ENCODE measurements around the gene SRGAP3. TPM values are rescaled to one million over a fixed set of nuclear protein-coding genes. Genes with fewer than 3 reads are reported as not detected.

SRGAP3 gene
- total and polyA plus RNA-seq, 2 experiments from 2014 or later: 7.4 to 8.3 TPM

GRCh38 chr3:9056581-9056980 lies 192.9 kb downstream of the SRGAP3 start:
- H3K9me2 ChIP-seq (replicated peaks; ENCODE audit: insufficient read depth): no peaks in the 10 kb centered on the region

GRCh38 chr3:9047452-9048346 lies 201.7 kb downstream of the SRGAP3 start:
- H3K4me2 ChIP-seq: no peak overlapping the region
- H3K4me3 ChIP-seq: no peak overlapping the region
- no peaks in the 10 kb centered on the region for H3K9me2 ChIP-seq (replicated peaks; ENCODE audit: insufficient read depth)
- no peaks in the 10 kb centered on the region for H3K79me2 ChIP-seq
- H3K36me3 ChIP-seq (replicated peaks; ENCODE audit: insufficient read depth, low read depth): no peaks in the 10 kb centered on the region
- H3K9me3 ChIP-seq (ENCODE audit: low read depth): no peaks in the 10 kb centered on the region
- no peak overlapping the region for H2AFZ ChIP-seq
- H3K27me3 ChIP-seq: no peaks in the 10 kb centered on the region
- no peaks in the 10 kb centered on the region for H3K4me1 ChIP-seq (ENCODE audit: insufficient read depth)
- no peak for TF ChIP-seq EZH2 (IDR thresholded peaks at IDR 0.05; ENCODE audit: borderline replicate concordance)
- TF ChIP-seq CTCF (IDR thresholded peaks at IDR 0.05; ENCODE audit: poor library complexity): no peak
- no peak for TF ChIP-seq EZH2phosphoT487 (IDR thresholded peaks at IDR 0.05; ENCODE audit: low read depth, severe bottlenecking, unreplicated experiment)
- WGBS (ENCODE audit: low lambda C conversion rate, missing lambda C conversion rate): 76% methylated on average over 20 of the region's 20 CpGs
- DNase-seq (ENCODE audit: low spot score): no peak
- peak overlapping the region; percentile 9 for H3K27ac ChIP-seq
- no peaks in the 10 kb centered on the region for H4K20me1 ChIP-seq (ENCODE audit: insufficient read depth, poor library complexity, severe bottlenecking)

More at GRCh38 chr3:9056581-9056980, 192.9 kb downstream of the SRGAP3 start:
- no peak overlapping the region for H2AFZ ChIP-seq
- no peak overlapping the region for H3K4me2 ChIP-seq
- H3K4me1 ChIP-seq (ENCODE audit: insufficient read depth): no peaks in the 10 kb centered on the region
- no peak for TF ChIP-seq EZH2 (IDR thresholded peaks at IDR 0.05; ENCODE audit: borderline replicate concordance)
- no peak for TF ChIP-seq EZH2phosphoT487 (IDR thresholded peaks at IDR 0.05; ENCODE audit: low read depth, severe bottlenecking, unreplicated experiment)
- TF ChIP-seq CTCF (IDR thresholded peaks at IDR 0.05; ENCODE audit: poor library complexity): no peak
- DNase-seq (ENCODE audit: low spot score): no peak
- H3K79me2 ChIP-seq: no peaks in the 10 kb centered on the region
- no peaks in the 10 kb centered on the region for H3K9me3 ChIP-seq (ENCODE audit: low read depth)
- no peak overlapping the region for H3K4me3 ChIP-seq
- no peak overlapping the region for H3K27ac ChIP-seq
- 74% methylated on average over 5 of the region's 5 CpGs for WGBS (ENCODE audit: low lambda C conversion rate, missing lambda C conversion rate)
- no peaks in the 10 kb centered on the region for H3K36me3 ChIP-seq (replicated peaks; ENCODE audit: insufficient read depth, low read depth)
- H3K27me3 ChIP-seq: no peaks in the 10 kb centered on the region
- H4K20me1 ChIP-seq (ENCODE audit: insufficient read depth, poor library complexity, severe bottlenecking): no peaks in the 10 kb centered on the region

- Histone ChIP-seq H3K4me2 (no peak overlapping the region), H3K36me3 (replicated peaks; ENCODE audit: insufficient read depth, low read depth) (no peaks in the 10 kb centered on the region), H3K9me2 (replicated peaks; ENCODE audit: insufficient read depth) (no peaks in the 10 kb centered on the region), H3K9me3 (ENCODE audit: low read depth) (no peaks in the 10 kb centered on the region), H2AFZ (no peak overlapping the region), H3K4me3 (no peak overlapping the region), H3K27me3 (no peaks in the 10 kb centered on the region), H4K20me1 (ENCODE audit: insufficient read depth, poor library complexity, severe bottlenecking) (no peaks in the 10 kb centered on the region), H3K4me1 (ENCODE audit: insufficient read depth) (no peaks in the 10 kb centered on the region), H3K27ac (no peak overlapping the region), H3K79me2 (no peaks in the 10 kb centered on the region)
- no peak for DNase-seq (ENCODE audit: low spot score)
- TF ChIP-seq CTCF (IDR thresholded peaks at IDR 0.05; ENCODE audit: poor library complexity) (no peak), EZH2phosphoT487 (IDR thresholded peaks at IDR 0.05; ENCODE audit: low read depth, severe bottlenecking, unreplicated experiment) (no peak), EZH2 (IDR thresholded peaks at IDR 0.05; ENCODE audit: borderline replicate concordance) (no peak)
- WGBS (ENCODE audit: low lambda C conversion rate, missing lambda C conversion rate): 92% methylated on average over 7 of the region's 7 CpGs
Measured at GRCh38 chr3:9045371-9045770, 204.1 kb downstream of the SRGAP3 start.

Data from hepatocyte (in vitro differentiated cells).